H1 (cell line): ENCODE measurements around the gene USP6.

Experiments used
- ATF3 ChIP-seq: IDR thresholded peaks from 2 replicates; pipeline ENCODE4 v1.6.1; 2011; ENCODE audit warnings: low read depth, mild to moderate bottlenecking, low read length; ENCODE audit not compliant: insufficient read depth
- CTCF ChIP-seq, 3 experiments: IDR thresholded peaks; 1 replicate in 2 of 3; 2 replicates in 1 of 3; pipeline versions ENCODE4 v1.5.1 to v1.6.1; 2011; ENCODE audit warnings: low read length in 3 of 3, mild to moderate bottlenecking in 3 of 3, inconsistent platforms in 2 of 3, low read depth in 1 of 3, moderate library complexity in 1 of 3; ENCODE audit not compliant: insufficient read depth in 1 of 3; ENCODE audit errors: control extremely low read depth in 1 of 3
- POLR2A ChIP-seq, 2 experiments: IDR thresholded peaks; 1 replicate in 1 of 2; 2 replicates in 1 of 2; pipeline ENCODE4 v1.6.1; 2011; ENCODE audit warnings: low read depth in 2 of 2, low read length in 2 of 2, mild to moderate bottlenecking in 2 of 2; ENCODE audit errors: control extremely low read depth in 1 of 2
- TBP ChIP-seq: IDR thresholded peaks from 2 replicates; pipeline ENCODE4 v1.6.1; 2011; ENCODE audit warnings: low read depth, low read length, improper control_type of control experiment

- no peak for TF ChIP-seq CTCF (IDR thresholded peaks at IDR 0.05; ENCODE audit: control extremely low read depth in 1 of 3, insufficient read depth in 1 of 3, low read depth in 1 of 3, low read length in 3 of 3)
- TF ChIP-seq ATF3, result no peak
- no peak for TF ChIP-seq POLR2A (IDR thresholded peaks at IDR 0.05; ENCODE audit: control extremely low read depth in 1 of 2, low read depth in 2 of 2, low read length in 2 of 2)
- TF ChIP-seq TBP, result no peak
Measured at GRCh38 chr17:5131146-5131715, 15.4 kb downstream of the USP6 start.
